T47D (cell line): ENCODE results near the gene ARL9.
A peak's percentile ranks its signal among the peaks of the same experiment; 100 is the strongest.

ENCODE experiments used
- DNase-seq, 2 experiments: peaks; one replicate each; pipeline versions ENCODE4 v3.0.0 to v3.0.0-alpha.2; 2011 to 2012; ENCODE audit warnings: low read depth in 1 of 2, low spot score in 1 of 2
- JUND ChIP-seq: IDR thresholded peaks from 2 replicates; pipeline ENCODE4 v1.6.1; 2012; ENCODE audit warnings: low read depth
- in situ Hi-C: cut with HindIII; loops from 2 replicates; pipeline ENCODE4 v1.10.0; 2016; ENCODE audit warnings: low sequenced_read_pairs, low pct_unique_long_range_greater_than_20kb

ARL9 gene

DNA sequence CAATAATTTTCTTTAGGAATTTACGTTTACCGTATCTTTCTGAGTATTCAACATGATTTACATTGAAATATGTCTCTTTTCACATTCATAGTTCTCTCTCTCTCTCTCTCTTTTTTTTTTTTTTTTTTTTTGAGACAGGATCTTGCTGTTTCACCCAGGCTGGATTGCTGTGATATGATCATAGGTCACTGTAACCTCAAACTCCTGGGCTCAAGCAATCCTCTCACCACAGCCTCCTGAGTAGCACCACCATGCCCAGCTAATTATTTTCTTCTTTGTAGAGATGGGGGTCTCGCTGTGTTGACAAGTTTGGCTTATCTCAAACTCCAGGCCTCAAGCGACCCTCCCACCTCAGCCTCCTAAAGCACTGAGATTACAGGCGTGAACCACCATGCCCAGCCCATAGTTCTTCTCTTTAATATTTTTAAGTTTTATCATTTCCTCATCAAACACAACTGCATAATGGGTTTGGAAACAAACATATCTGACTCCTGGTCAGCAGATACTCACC, 28.3 kb upstream of the ARL9 start:
- peak in 1 of 2 experiments; percentile 24 for DNase-seq
- in situ Hi-C loops: no loop called here
- no peak for TF ChIP-seq JUND

DNA sequence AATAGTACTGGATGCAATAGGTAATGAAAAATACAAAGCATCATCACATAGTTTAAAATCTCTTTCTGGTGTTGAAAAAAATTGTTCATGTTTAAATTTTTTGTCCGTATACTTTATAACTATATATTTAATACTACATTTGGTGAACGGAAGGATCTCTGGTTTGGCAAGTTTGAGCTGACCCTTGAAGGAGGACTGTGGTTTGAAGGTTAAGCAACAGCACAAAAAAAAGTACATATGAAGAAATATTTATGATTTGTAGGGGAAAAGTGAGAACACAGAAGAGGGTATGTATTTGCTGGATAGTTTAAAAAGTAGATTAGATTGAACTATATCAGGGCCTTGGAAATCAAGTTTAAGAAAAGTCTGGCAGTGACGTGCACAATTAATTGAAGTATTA, 24.9 kb upstream of the ARL9 start:
- no peak for DNase-seq
- in situ Hi-C loops: no loop called here
- no peak for TF ChIP-seq JUND

DNA sequence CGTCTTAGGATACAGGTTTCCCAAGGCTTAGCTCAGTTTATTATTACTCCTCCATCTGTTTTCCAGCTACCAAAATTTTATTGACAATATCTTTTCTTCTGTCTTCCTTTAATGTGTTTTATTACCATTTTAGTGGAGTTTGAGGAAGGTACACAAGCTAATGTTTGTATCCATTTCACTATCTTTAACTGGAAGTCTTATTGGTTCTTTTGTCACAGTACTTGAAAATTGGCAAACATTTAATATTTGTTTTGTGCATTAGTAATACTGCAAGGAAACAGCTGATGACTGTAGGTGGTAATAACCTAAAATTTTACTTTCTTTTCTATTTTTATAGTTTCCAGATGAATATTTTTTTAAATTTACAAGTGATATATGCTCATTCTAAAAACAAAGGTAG, 9.3 kb upstream of the ARL9 start:
- TF ChIP-seq JUND: no peak
- in situ Hi-C loops: no loop called here
- no peak for DNase-seq

DNA sequence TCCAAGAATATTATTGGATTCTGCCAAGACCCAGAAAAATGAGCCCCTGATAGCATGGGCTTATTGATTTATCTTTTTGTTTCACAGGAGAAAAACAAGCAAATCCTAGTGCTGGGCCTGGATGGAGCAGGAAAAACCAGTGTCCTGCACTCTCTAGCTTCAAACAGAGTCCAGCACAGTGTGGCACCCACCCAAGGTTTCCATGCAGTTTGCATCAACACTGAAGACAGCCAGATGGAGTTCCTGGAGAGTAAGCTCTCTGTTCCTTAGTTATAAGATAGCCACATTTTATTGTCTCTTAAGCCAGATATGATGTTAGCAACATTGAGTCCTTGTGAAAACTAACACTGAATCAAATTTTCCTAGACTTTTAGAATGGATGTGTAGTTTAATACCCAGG, 5.5 kb downstream of the ARL9 start:
- no peak for TF ChIP-seq JUND
- no peak for DNase-seq
- in situ Hi-C loops: no loop called here

DNA sequence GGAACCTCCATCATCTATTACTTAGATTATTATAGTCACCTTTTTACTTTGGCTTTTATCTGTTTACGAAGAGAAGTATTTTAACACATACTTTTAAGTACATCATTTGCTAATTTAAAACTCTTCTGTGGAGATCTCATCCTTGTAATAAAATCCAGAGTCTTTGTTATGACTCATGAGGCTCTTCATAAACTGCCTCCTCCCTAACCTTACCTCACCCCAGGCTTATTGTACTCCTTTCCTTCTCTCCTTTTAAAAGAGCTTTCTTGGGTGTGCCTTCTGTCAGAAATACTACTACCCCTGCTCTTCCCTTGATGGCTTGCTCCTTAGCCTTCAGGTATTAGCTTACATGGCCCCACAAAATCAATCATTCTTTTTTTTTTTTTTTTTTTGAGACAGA, 6.6 kb downstream of the ARL9 start:
- DNase-seq: no peak
- TF ChIP-seq JUND: no peak
- in situ Hi-C loops: no loop called here

DNA sequence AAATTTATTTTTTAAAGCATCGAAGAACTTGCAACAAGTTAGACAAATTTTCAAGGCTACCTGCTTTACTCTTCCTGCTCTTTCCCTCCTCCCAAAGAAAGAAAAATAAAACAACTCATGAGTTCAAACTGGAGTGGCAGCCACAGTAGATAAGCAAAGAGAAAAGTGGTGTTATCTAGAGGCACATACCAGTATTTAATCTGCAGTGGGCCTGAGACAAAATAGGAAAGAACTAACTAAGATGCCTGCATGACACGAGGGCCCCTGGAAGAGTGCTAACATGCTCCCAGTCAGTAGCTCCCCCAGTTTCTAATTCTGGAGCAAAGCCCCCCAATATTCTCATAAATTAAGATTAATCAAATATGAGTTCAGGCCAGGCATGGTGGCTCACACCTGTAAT, 7.9 kb downstream of the ARL9 start:
- in situ Hi-C loops: no loop called here
- DNase-seq: no peak
- no peak for TF ChIP-seq JUND

DNA sequence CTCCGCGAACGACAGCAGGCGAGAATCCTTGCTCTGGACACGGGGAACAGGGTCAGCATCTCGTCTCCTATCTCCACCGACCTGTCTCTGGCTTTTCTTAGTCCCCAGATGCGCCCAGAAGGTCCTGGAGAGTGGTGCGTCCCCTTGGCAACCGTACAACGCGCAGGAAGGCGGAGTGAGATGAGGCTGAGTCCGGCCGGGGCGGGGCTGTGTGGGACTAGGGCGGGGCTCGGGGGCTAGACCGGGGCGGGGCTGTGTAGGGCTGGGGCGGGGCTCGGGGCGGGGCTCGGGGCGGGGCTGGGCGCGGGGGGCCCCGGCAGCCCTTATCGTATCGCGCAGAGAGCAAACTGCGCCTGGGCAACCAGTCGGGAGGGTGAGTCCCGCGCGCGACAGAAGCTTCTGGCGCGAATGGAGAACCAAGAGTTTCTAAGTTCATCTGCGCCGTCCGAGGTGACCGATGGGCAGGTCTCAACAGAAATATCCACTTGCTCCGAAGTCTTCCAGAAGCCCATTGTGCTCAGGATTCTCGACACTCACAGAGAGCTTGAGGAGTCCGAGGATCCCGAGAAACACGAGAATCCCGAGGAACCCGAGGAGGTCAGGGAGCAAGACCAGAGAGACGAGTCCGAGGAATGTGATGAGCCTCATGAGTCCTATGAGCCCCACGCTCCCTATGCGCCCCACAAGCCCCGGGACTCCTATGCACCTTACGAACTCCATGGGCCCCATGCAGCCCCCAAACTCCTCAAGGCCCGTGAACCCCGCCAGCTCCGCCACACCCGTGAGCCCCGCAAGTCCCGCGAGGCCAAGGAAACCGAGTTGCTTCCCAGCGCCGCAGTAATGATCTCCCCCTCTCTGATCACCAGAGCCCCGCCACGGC, 24.9 kb downstream of the ARL9 start:
- in situ Hi-C loops: no loop called here

DNA sequence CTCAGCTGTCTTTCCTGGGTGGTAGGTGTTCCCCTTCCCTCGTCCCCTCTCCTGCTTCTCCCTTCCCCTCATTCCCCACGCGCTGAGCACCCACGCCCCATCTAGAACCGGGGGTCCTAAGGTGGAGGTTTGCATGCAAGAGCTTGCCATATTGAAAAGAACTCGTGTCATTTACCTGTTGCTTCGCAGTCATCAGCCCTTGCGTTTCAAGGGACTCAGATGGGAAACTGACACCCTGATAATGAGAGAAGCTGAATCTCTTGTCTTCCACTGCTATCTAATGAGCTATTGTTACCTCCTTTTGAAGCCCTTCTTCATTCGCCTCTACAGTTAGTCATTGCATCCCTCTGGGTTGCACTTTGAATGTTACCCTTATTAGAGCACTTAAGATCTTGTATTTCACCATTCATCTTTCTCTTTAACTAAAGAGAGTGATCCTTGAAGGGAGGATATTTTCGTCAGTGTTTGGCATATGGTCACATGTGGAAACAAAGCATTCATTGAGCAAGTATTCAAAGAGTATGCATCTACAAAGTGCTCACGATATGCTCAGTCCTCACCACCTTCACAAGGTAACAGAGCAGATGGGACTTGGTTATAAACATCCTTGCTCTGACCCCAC, 25.7 kb downstream of the ARL9 start:
- no peak for TF ChIP-seq JUND
- in situ Hi-C loops: no loop called here

More for the DNA sequence above, 24.9 kb downstream of the ARL9 start:
- DNase-seq: no peak
- no peak for TF ChIP-seq JUND

DNA sequence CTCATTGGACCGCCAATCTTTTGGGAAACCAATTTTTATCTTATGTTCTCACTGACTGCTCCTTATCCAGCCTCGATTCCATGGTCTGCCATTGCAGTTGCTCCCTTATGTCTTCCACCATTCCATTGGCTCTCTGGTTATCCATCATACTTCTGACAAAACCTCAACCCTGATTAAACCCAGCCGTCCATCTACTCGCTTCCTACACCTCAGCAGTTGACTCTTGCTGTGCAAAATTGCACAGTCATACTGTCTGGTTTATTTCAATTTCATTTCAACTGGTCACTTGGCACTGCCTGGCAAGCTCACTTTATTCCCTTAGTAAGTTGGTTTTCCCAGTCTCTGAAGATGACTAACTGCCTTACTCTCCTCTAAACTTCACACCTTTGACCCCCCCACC, 26.2 kb downstream of the ARL9 start:
- in situ Hi-C loops: no loop called here
- TF ChIP-seq JUND: no peak
- DNase-seq: no peak

More for the DNA sequence above, 25.7 kb downstream of the ARL9 start:
- no peak for DNase-seq

DNA sequence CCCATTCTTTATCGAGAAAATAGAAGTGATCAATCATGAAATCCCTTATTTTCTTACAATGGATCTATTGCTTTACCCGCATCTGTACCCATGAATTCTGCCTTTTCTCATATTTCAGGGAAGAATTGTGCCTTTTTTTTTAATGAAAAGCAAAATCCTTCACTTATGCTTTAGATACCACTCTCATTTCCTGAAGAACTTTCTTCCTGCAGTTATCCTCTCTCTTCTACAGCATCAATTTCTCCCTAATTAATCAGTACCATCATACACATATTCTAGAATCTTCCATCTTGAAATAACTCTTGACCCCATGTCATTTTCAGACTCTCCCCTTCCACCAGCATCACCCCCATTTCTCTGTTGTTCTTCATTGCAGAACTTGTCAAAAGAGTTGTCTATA, 26.6 kb downstream of the ARL9 start:
- in situ Hi-C loops: no loop called here

DNA sequence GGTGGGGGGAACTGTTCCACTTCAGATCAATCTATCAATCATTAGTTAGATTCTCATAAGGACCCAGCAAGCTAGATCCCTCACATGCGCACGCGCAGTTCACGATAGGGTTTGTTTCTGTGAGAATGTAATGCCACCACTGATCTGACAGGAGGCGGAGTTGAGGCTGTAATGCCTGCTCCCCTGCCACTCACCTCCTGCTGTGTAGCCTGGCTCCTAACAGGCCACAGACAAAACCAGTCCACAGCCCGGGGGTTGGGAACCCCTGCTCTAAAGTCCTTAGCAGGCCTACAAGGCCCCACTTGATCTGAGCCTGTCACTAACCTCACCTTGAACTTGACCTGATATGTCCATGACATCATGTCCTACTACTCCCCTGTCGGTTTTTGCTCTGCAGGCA, 30.3 kb downstream of the ARL9 start:
- no peak for DNase-seq
- no peak for TF ChIP-seq JUND
- in situ Hi-C loops: no loop called here

More for the DNA sequence above, 26.6 kb downstream of the ARL9 start:
- TF ChIP-seq JUND: no peak
- DNase-seq: no peak

DNA sequence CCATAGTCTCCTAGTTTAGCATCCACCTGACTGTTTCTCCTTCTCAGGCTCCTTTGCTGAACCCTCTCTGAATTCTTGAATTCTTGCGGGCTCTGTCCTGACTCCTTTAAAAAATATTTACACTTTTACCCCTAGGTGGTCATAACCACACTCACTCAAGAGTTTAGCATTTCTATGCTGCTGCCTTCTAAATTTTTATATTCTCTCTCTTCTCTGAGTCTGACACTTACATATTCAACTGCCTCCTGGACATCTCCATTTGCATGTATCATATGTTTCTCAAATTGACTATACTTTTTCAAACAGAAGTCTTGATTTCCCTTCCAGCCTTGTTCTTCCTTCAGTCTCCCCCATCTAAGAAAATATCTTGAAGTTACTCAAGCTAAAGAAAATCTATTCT, 31.6 kb downstream of the ARL9 start:
- DNase-seq: no peak
- in situ Hi-C loops: no loop called here
- TF ChIP-seq JUND: no peak

DNA sequence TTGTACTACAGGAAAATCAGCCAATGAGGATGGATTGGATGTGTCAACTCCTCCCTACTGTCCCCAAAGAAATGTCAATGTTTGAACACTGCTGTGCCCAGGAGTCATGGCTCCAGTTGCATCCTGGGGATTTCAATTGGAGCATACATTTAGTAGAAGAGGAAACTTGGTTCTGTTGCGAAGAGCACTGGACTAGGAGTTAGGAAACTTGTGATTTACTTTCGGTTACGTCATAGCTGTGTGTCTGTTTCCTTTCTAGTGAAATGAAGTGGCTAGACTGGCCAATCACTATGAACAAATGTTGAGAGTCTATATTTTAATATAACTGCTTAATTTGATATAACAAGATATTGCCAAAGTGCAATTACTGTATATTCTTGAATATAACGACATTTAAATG, 35.2 kb downstream of the ARL9 start:
- in situ Hi-C loops: no loop called here
- no peak for TF ChIP-seq JUND
- DNase-seq: peak in 1 of 2 experiments; percentile 1
